ENCODE data around the gene WDR35. TPM values are rescaled to one million over a fixed set of nuclear protein-coding genes. Genes with fewer than 3 reads are reported as not detected.

The WDR35 gene
- total RNA-seq, 1 donor from 2014 or later = 8.8 TPM

GRCh38 chr2:19991895-19992294 is 2.0 kb upstream of the WDR35 start:
- Histone ChIP-seq H3K27me3 (ENCODE audit: low read depth) (no peaks in the 10 kb centered on the region), H3K4me3 (no peak overlapping the region), H3K4me1 (peaks cover 19% of the 10 kb centered on the region), H3K36me3 (no peaks in the 10 kb centered on the region), H3K9me3 (no peaks in the 10 kb centered on the region), H3K27ac (no peak overlapping the region)
- ATAC-seq (no peak), DNase-seq (no peak)
- TF ChIP-seq CTCF (IDR thresholded peaks at IDR 0.05) = no peak
- intact Hi-C loops (cut with DNase I) = no loop called here

- peak overlapping the region; percentile 83 for H3K4me3 ChIP-seq
- no peaks in the 10 kb centered on the region for H3K36me3 ChIP-seq
- no peak for DNase-seq
- H3K4me1 ChIP-seq = peaks cover 19% of the 10 kb centered on the region
- intact Hi-C loops (cut with DNase I) = no loop called here
- H3K27me3 ChIP-seq (ENCODE audit: low read depth) = no peaks in the 10 kb centered on the region
- H3K27ac ChIP-seq = peak overlapping the region; percentile 67
- TF ChIP-seq CTCF (IDR thresholded peaks at IDR 0.05) = no peak
- H3K9me3 ChIP-seq = no peaks in the 10 kb centered on the region
- peak in 1 of 2 donors; percentile 4 for ATAC-seq
Observed at GRCh38 chr2:19990416-19990728, 467 bp upstream of the WDR35 start.

GRCh38 chr2:19989342-19989666 is 601 bp downstream of the WDR35 start:
- TF ChIP-seq CTCF (IDR thresholded peaks at IDR 0.05) = no peak
- Histone ChIP-seq H3K4me3 (peak overlapping the region; percentile 83), H3K27me3 (ENCODE audit: low read depth) (no peaks in the 10 kb centered on the region), H3K4me1 (peaks cover 19% of the 10 kb centered on the region), H3K27ac (peak overlapping the region; percentile 67), H3K9me3 (no peaks in the 10 kb centered on the region), H3K36me3 (no peaks in the 10 kb centered on the region)
- DNase-seq (no peak), ATAC-seq (no peak)
- intact Hi-C loops (cut with DNase I) = no loop called here

- H3K4me1 ChIP-seq = peaks cover 19% of the 10 kb centered on the region
- no peak for ATAC-seq
Observed at GRCh38 chr2:19988600-19988999, 1.3 kb downstream of the WDR35 start.

GRCh38 chr2:19987936-19988335 is 2.0 kb downstream of the WDR35 start:
- no peak for DNase-seq
- intact Hi-C loops (cut with DNase I) = no loop called here
- no peak for TF ChIP-seq CTCF (IDR thresholded peaks at IDR 0.05)
- Histone ChIP-seq H3K36me3 (no peaks in the 10 kb centered on the region), H3K9me3 (no peaks in the 10 kb centered on the region), H3K4me3 (no peak overlapping the region), H3K27me3 (ENCODE audit: low read depth) (no peaks in the 10 kb centered on the region), H3K4me1 (peaks cover 19% of the 10 kb centered on the region), H3K27ac (no peak overlapping the region)
- ATAC-seq = no peak

More at GRCh38 chr2:19988600-19988999, 1.3 kb downstream of the WDR35 start:
- Histone ChIP-seq H3K27ac (no peak overlapping the region), H3K36me3 (no peaks in the 10 kb centered on the region), H3K9me3 (no peaks in the 10 kb centered on the region), H3K27me3 (ENCODE audit: low read depth) (no peaks in the 10 kb centered on the region), H3K4me3 (peak overlapping the region; percentile 83)
- intact Hi-C loops (cut with DNase I) = no loop called here
- TF ChIP-seq CTCF (IDR thresholded peaks at IDR 0.05) = no peak
- no peak for DNase-seq

GRCh38 chr2:19982268-19982667 is 7.6 kb downstream of the WDR35 start:
- ATAC-seq = no peak
- intact Hi-C loops (cut with DNase I) = no loop called here
- no peak for TF ChIP-seq CTCF (IDR thresholded peaks at IDR 0.05)
- H3K27ac ChIP-seq = no peak overlapping the region
- no peak overlapping the region for H3K4me3 ChIP-seq
- peaks cover 6% of the 10 kb centered on the region for H3K36me3 ChIP-seq
- H3K27me3 ChIP-seq (ENCODE audit: low read depth) = no peaks in the 10 kb centered on the region
- DNase-seq = no peak
- H3K9me3 ChIP-seq = no peaks in the 10 kb centered on the region
- no peaks in the 10 kb centered on the region for H3K4me1 ChIP-seq
